Measurements from ENCODE around the gene PRCC.
A peak's percentile ranks its signal among the peaks of the same experiment; 100 is the strongest.

PRCC gene

GRCh38 chr1:156785458-156785857 lies 18.1 kb downstream of the PRCC start:
- H2AFZ ChIP-seq (ENCODE audit: low read length): no peak overlapping the region
- no peak overlapping the region for H3K4me3 ChIP-seq (ENCODE audit: low read length in 2 of 2)
- H4K8ac ChIP-seq (ENCODE audit: low read depth, low read length): no peak overlapping the region
- no peak overlapping the region for H3K14ac ChIP-seq (ENCODE audit: low read length)
- peaks cover 26 to 92% of the 10 kb centered on the region in 2 donors for H3K36me3 ChIP-seq (replicated peaks in 1 of 2; ENCODE audit: control insufficient read depth in 2 of 2, insufficient read depth in 2 of 2, low read length in 2 of 2)
- DNase-seq (ENCODE audit: low spot score): no peak
- H3K23ac ChIP-seq (ENCODE audit: low read depth, low read length, poor library complexity): no peak overlapping the region
- H3K27ac ChIP-seq (replicated peaks; ENCODE audit: low read length): no peak overlapping the region
- no peak overlapping the region for H3K9ac ChIP-seq (ENCODE audit: low read depth, low read length, poor library complexity)
- H4K91ac ChIP-seq (ENCODE audit: low read depth, low read length, poor library complexity): no peak overlapping the region
- H2BK15ac ChIP-seq (ENCODE audit: low read length): no peak overlapping the region
- no peak overlapping the region for H3K18ac ChIP-seq (ENCODE audit: low read length)
- H3K4me2 ChIP-seq (ENCODE audit: insufficient read depth, low read length, poor library complexity, severe bottlenecking): no peak overlapping the region
- no peaks in the 10 kb centered on the region for H3K4me1 ChIP-seq (ENCODE audit: control insufficient read depth in 2 of 2, insufficient read depth in 1 of 2, low read depth in 1 of 2, low read length in 2 of 2)
- H2BK5ac ChIP-seq (ENCODE audit: low read length): no peak overlapping the region
- WGBS, 2 donors (ENCODE audit: extremely low coverage in 2 of 2, insufficient read length in 2 of 2, insufficient replicate concordance in 1 of 2): no CpG with 5 or more reads among the region's 6 CpGs
- no peaks in the 10 kb centered on the region for H3K9me3 ChIP-seq (replicated peaks in 1 of 2; ENCODE audit: control insufficient read depth in 2 of 2, insufficient read depth in 1 of 2, low read depth in 1 of 2, low read length in 2 of 2)
- no peak overlapping the region for H2BK120ac ChIP-seq (ENCODE audit: low read depth, low read length)
- H2AK5ac ChIP-seq (ENCODE audit: low read depth, low read length): no peak overlapping the region
- H3K27me3 ChIP-seq (ENCODE audit: control insufficient read depth in 3 of 3, insufficient read depth in 3 of 3, low read depth in 1 of 3, low read length in 3 of 3): no peaks in the 10 kb centered on the region
- no peak overlapping the region for H3K4ac ChIP-seq (ENCODE audit: low read length)
- H2BK12ac ChIP-seq (ENCODE audit: low read length): no peak overlapping the region
- H3K79me1 ChIP-seq (ENCODE audit: low read depth, low read length): peaks cover 15% of the 10 kb centered on the region

GRCh38 chr1:156786640-156787039 lies 19.3 kb downstream of the PRCC start:
- H3K4me1 ChIP-seq (ENCODE audit: control insufficient read depth in 2 of 2, insufficient read depth in 1 of 2, low read depth in 1 of 2, low read length in 2 of 2): no peaks in the 10 kb centered on the region
- H2BK120ac ChIP-seq (ENCODE audit: low read depth, low read length): no peak overlapping the region
- no peak overlapping the region for H2BK15ac ChIP-seq (ENCODE audit: low read length)
- no peak overlapping the region for H4K8ac ChIP-seq (ENCODE audit: low read depth, low read length)
- peaks cover 15% of the 10 kb centered on the region for H3K79me1 ChIP-seq (ENCODE audit: low read depth, low read length)
- H2AFZ ChIP-seq (ENCODE audit: low read length): no peak overlapping the region
- no peak overlapping the region for H3K23ac ChIP-seq (ENCODE audit: low read depth, low read length, poor library complexity)
- H3K9ac ChIP-seq (ENCODE audit: low read depth, low read length, poor library complexity): no peak overlapping the region
- H3K4me2 ChIP-seq (ENCODE audit: insufficient read depth, low read length, poor library complexity, severe bottlenecking): no peak overlapping the region
- H2BK5ac ChIP-seq (ENCODE audit: low read length): peak overlapping the region; percentile 66
- H4K91ac ChIP-seq (ENCODE audit: low read depth, low read length, poor library complexity): no peak overlapping the region
- no peaks in the 10 kb centered on the region for H3K27me3 ChIP-seq (ENCODE audit: control insufficient read depth in 3 of 3, insufficient read depth in 3 of 3, low read depth in 1 of 3, low read length in 3 of 3)
- H3K4ac ChIP-seq (ENCODE audit: low read length): no peak overlapping the region
- H3K4me3 ChIP-seq (ENCODE audit: low read length in 2 of 2): no peak overlapping the region
- no peak overlapping the region for H3K27ac ChIP-seq (replicated peaks; ENCODE audit: low read length)
- no peak overlapping the region for H3K14ac ChIP-seq (ENCODE audit: low read length)
- no peak overlapping the region for H3K18ac ChIP-seq (ENCODE audit: low read length)
- H2BK12ac ChIP-seq (ENCODE audit: low read length): no peak overlapping the region
- WGBS, 2 donors (ENCODE audit: extremely low coverage in 2 of 2, insufficient read length in 2 of 2, insufficient replicate concordance in 1 of 2): no CpG with 5 or more reads among the region's 10 CpGs
- H3K9me3 ChIP-seq (replicated peaks in 1 of 2; ENCODE audit: control insufficient read depth in 2 of 2, insufficient read depth in 1 of 2, low read depth in 1 of 2, low read length in 2 of 2): no peaks in the 10 kb centered on the region
- no peak for DNase-seq (ENCODE audit: low spot score)
- no peak overlapping the region for H2AK5ac ChIP-seq (ENCODE audit: low read depth, low read length)
- peaks cover 33 to 92% of the 10 kb centered on the region in 2 donors for H3K36me3 ChIP-seq (replicated peaks in 1 of 2; ENCODE audit: control insufficient read depth in 2 of 2, insufficient read depth in 2 of 2, low read length in 2 of 2)

- Histone ChIP-seq H3K79me1 (ENCODE audit: low read depth, low read length) (peaks cover 14% of the 10 kb centered on the region), H3K36me3 (replicated peaks in 1 of 2; ENCODE audit: control insufficient read depth in 2 of 2, insufficient read depth in 2 of 2, low read length in 2 of 2) (peaks cover 41 to 92% of the 10 kb centered on the region in 2 donors), H4K91ac (ENCODE audit: low read depth, low read length, poor library complexity) (no peak overlapping the region), H3K4me2 (ENCODE audit: insufficient read depth, low read length, poor library complexity, severe bottlenecking) (no peak overlapping the region), H3K18ac (ENCODE audit: low read length) (no peak overlapping the region), H3K27ac (replicated peaks; ENCODE audit: low read length) (no peak overlapping the region), H3K4ac (ENCODE audit: low read length) (no peak overlapping the region), H3K27me3 (ENCODE audit: control insufficient read depth in 3 of 3, insufficient read depth in 3 of 3, low read depth in 1 of 3, low read length in 3 of 3) (no peaks in the 10 kb centered on the region), H2AFZ (ENCODE audit: low read length) (no peak overlapping the region), H3K9me3 (replicated peaks in 1 of 2; ENCODE audit: control insufficient read depth in 2 of 2, insufficient read depth in 1 of 2, low read depth in 1 of 2, low read length in 2 of 2) (no peaks in the 10 kb centered on the region), H3K4me1 (ENCODE audit: control insufficient read depth in 2 of 2, insufficient read depth in 1 of 2, low read depth in 1 of 2, low read length in 2 of 2) (no peaks in the 10 kb centered on the region), H3K23ac (ENCODE audit: low read depth, low read length, poor library complexity) (no peak overlapping the region), H3K4me3 (ENCODE audit: low read length in 2 of 2) (no peak overlapping the region), H2BK5ac (ENCODE audit: low read length) (no peak overlapping the region), H3K14ac (ENCODE audit: low read length) (no peak overlapping the region), H2BK15ac (ENCODE audit: low read length) (no peak overlapping the region), H3K9ac (ENCODE audit: low read depth, low read length, poor library complexity) (no peak overlapping the region), H2BK12ac (ENCODE audit: low read length) (no peak overlapping the region), H2BK120ac (ENCODE audit: low read depth, low read length) (no peak overlapping the region), H2AK5ac (ENCODE audit: low read depth, low read length) (no peak overlapping the region), H4K8ac (ENCODE audit: low read depth, low read length) (no peak overlapping the region)
- WGBS, 2 donors (ENCODE audit: extremely low coverage in 2 of 2, insufficient read length in 2 of 2, insufficient replicate concordance in 1 of 2): no CpG with 5 or more reads among the region's 2 CpGs
- no peak for DNase-seq (ENCODE audit: low spot score)
Observed at GRCh38 chr1:156788136-156788535, 20.8 kb downstream of the PRCC start.

- Histone ChIP-seq H3K79me1 (ENCODE audit: low read depth, low read length) (peaks cover 7% of the 10 kb centered on the region), H2AFZ (ENCODE audit: low read length) (no peak overlapping the region), H2BK15ac (ENCODE audit: low read length) (no peak overlapping the region), H3K14ac (ENCODE audit: low read length) (no peak overlapping the region), H3K4me1 (ENCODE audit: control insufficient read depth in 2 of 2, insufficient read depth in 1 of 2, low read depth in 1 of 2, low read length in 2 of 2) (no peaks in the 10 kb centered on the region), H3K4ac (ENCODE audit: low read length) (no peak overlapping the region), H4K91ac (ENCODE audit: low read depth, low read length, poor library complexity) (no peak overlapping the region), H3K36me3 (replicated peaks in 1 of 2; ENCODE audit: control insufficient read depth in 2 of 2, insufficient read depth in 2 of 2, low read length in 2 of 2) (peaks cover 42 to 94% of the 10 kb centered on the region in 2 donors), H2BK12ac (ENCODE audit: low read length) (no peak overlapping the region), H3K27me3 (ENCODE audit: control insufficient read depth in 3 of 3, insufficient read depth in 3 of 3, low read depth in 1 of 3, low read length in 3 of 3) (no peaks in the 10 kb centered on the region), H3K27ac (replicated peaks; ENCODE audit: low read length) (no peak overlapping the region), H4K8ac (ENCODE audit: low read depth, low read length) (no peak overlapping the region), H3K23ac (ENCODE audit: low read depth, low read length, poor library complexity) (no peak overlapping the region), H3K4me3 (ENCODE audit: low read length in 2 of 2) (no peak overlapping the region), H3K9me3 (replicated peaks in 1 of 2; ENCODE audit: control insufficient read depth in 2 of 2, insufficient read depth in 1 of 2, low read depth in 1 of 2, low read length in 2 of 2) (no peaks in the 10 kb centered on the region), H3K9ac (ENCODE audit: low read depth, low read length, poor library complexity) (no peak overlapping the region), H2AK5ac (ENCODE audit: low read depth, low read length) (no peak overlapping the region), H3K18ac (ENCODE audit: low read length) (no peak overlapping the region), H2BK5ac (ENCODE audit: low read length) (no peak overlapping the region), H3K4me2 (ENCODE audit: insufficient read depth, low read length, poor library complexity, severe bottlenecking) (no peak overlapping the region), H2BK120ac (ENCODE audit: low read depth, low read length) (no peak overlapping the region)
- WGBS, 2 donors (ENCODE audit: extremely low coverage in 2 of 2, insufficient read length in 2 of 2, insufficient replicate concordance in 1 of 2): no CpG with 5 or more reads among the region's 4 CpGs
- DNase-seq (ENCODE audit: low spot score): no peak
Observed at GRCh38 chr1:156789621-156790318, 22.4 kb downstream of the PRCC start.

All from neuronal stem cell (in vitro differentiated cells).